HG03139 (cell line): ENCODE results near the gene ODF4.

Experiments used
- ATAC-seq: cut with Tn5 transposase; IDR thresholded peaks from one replicate; pipeline ENCODE4 v1.9.1; 2021; ENCODE audit not compliant: unreplicated experiment

ODF4 gene

GRCh38 chr17:8339540-8339939 lies at the start of gene ODF4:
TSS of gene ODF4 (plus strand) at chr17:8339840. CDS start at chr17:8340052, 212 bp downstream.
- no peak for ATAC-seq

GRCh38 chr17:8290043-8290442 lies 49.6 kb upstream of the ODF4 start:
- ATAC-seq, result no peak

GRCh38 chr17:8292639-8293395 lies 46.8 kb upstream of the ODF4 start:
- ATAC-seq, result no peak

GRCh38 chr17:8294361-8294760 lies 45.3 kb upstream of the ODF4 start:
- ATAC-seq, result no peak

- ATAC-seq, result no peak
Measured at GRCh38 chr17:8294814-8295316, 44.8 kb upstream of the ODF4 start.

GRCh38 chr17:8300226-8300625 lies 39.4 kb upstream of the ODF4 start:
- no peak for ATAC-seq

GRCh38 chr17:8300627-8301242 lies 38.9 kb upstream of the ODF4 start:
- ATAC-seq, result no peak

GRCh38 chr17:8310601-8311123 lies 29.0 kb upstream of the ODF4 start:
- no peak for ATAC-seq

- no peak for ATAC-seq
Measured at GRCh38 chr17:8311131-8311790, 28.4 kb upstream of the ODF4 start.

GRCh38 chr17:8312251-8312650 lies 27.4 kb upstream of the ODF4 start:
- ATAC-seq, result no peak

GRCh38 chr17:8312726-8313600 lies 26.7 kb upstream of the ODF4 start:
- ATAC-seq, result no peak

- no peak for ATAC-seq
Measured at GRCh38 chr17:8314797-8315763, 24.6 kb upstream of the ODF4 start.

GRCh38 chr17:8315764-8316217 lies 23.8 kb upstream of the ODF4 start:
- ATAC-seq, result no peak

GRCh38 chr17:8318010-8318935 lies 21.4 kb upstream of the ODF4 start:
- no peak for ATAC-seq

- no peak for ATAC-seq
Measured at GRCh38 chr17:8320262-8320661, 19.4 kb upstream of the ODF4 start.

GRCh38 chr17:8320990-8321389 lies 18.6 kb upstream of the ODF4 start:
- ATAC-seq, result no peak

- ATAC-seq, result no peak
Measured at GRCh38 chr17:8322061-8322460, 17.6 kb upstream of the ODF4 start.

- no peak for ATAC-seq
Measured at GRCh38 chr17:8324132-8324531, 15.5 kb upstream of the ODF4 start.
